Measurements from ENCODE around the gene SH3D19.

DNA sequence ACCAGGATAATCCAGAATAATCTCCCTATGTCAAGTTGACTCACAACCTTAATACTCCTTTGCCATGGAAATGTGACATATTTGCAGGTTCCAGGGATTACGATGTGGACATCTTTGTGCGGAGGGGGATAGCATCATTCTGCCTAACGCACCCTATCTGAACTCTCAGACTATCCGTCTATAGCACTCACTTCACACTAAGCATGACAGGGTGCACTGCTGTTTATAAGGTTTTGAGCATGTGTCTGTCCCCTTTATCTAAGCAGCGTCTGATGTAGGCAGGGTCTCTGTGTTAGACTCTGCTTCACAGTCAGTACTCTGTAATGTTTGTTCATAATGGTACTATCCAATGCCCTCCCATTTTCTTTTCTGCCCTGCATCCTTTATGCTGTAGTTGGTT, 91.8 kb downstream of the SH3D19 start:
- no peak for TF ChIP-seq POLR2A (IDR thresholded peaks at IDR 0.05)
- TF ChIP-seq, protein P1, sequence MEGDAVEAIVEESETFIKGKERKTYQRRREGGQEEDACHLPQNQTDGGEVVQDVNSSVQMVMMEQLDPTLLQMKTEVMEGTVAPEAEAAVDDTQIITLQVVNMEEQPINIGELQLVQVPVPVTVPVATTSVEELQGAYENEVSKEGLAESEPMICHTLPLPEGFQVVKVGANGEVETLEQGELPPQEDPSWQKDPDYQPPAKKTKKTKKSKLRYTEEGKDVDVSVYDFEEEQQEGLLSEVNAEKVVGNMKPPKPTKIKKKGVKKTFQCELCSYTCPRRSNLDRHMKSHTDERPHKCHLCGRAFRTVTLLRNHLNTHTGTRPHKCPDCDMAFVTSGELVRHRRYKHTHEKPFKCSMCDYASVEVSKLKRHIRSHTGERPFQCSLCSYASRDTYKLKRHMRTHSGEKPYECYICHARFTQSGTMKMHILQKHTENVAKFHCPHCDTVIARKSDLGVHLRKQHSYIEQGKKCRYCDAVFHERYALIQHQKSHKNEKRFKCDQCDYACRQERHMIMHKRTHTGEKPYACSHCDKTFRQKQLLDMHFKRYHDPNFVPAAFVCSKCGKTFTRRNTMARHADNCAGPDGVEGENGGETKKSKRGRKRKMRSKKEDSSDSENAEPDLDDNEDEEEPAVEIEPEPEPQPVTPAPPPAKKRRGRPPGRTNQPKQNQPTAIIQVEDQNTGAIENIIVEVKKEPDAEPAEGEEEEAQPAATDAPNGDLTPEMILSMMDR (IDR thresholded peaks at IDR 0.05) = no peak
- TF ChIP-seq POLR2AphosphoS5 (IDR thresholded peaks at IDR 0.05) = no peak
- TF ChIP-seq EP300 (IDR thresholded peaks at IDR 0.05; ENCODE audit: low read depth) = no peak

All from transverse colon (tissue), 4 donors.